Stimulated activated CD4-positive, alpha-beta T cell treated with anti-CD3 and anti-CD28 coated beads, Interleukin-12 subunit alpha, Interleukin-12 subunit beta, amount 100 ng/mL, for 4 hours (primary cell): Measurements from ENCODE around the gene KDM6A.
"Not testable (repeated sequence)": the region's sequence is repeated elsewhere in the genome, so short reads cannot be mapped to it uniquely, and the experiment has no call there.

Source experiments
- DNase-seq: peaks from one replicate; pipeline ENCODE4 v3.0.0-alpha.2; 2020

Gene KDM6A

DNA sequence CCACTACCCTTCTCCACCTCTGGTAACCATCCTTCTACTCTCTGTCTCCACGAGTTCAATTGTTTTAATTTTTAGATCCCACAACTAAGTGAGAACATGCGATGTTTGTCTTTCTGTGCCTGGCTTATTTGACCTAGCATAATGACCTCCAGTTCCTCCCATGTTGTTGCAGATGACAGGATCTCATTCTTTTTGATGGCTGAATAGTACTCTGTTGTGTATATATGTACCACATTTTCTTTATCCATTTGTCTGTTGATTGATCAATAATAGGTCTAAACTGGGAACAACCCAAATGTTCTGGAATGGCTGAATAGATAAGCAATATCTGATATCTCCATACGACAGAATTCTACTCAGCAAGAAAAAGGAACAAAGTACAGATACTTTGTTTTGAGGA lies 260.5 kb downstream of the KDM6A start:
- no peak for DNase-seq

DNA sequence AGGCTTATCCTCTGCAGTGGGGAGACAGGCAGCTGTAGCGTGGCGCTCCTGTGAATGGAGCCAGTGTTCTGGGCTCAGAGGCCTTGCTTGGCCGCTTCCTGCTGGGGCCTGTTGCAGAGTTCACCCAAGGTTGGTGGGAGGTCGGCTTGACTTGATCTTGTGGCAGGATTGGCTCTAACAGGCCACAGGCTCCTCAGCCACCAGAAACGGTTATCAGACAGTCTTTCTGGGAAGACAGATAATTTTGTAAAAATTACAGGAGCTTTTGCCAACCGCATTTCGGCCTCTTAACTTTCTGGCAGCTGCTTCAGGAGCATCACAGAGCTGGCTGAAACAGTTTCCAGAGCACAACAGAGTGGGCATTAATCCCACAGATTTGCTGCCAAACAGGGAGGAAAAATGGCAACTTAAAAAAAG lies 261.3 kb downstream of the KDM6A start:
- no peak for DNase-seq

DNA sequence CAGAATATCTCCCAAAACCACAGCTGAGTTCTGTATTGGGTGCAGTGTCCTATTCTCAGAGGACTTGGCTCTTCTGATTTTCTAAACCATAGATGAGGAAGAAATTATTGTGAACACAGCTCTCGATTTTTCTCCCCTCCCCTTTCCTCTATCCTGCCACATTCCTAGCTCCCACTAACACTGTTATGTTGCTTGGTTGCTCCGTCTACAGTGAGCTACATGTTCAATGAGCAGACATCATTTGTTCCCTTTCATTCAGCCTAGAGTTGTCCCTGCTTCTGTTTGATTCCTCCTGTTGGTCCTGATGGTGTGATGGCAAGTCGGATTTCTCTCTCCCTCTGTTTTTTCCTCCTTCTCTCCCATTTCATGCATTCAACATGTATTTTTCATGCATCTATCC lies 261.8 kb downstream of the KDM6A start:
- DNase-seq = no peak

GRCh38 chrX:45135391-45136075 lies 262.5 kb downstream of the KDM6A start:
- DNase-seq = not testable (repeated sequence)

GRCh38 chrX:45137531-45137930 lies 264.5 kb downstream of the KDM6A start:
- DNase-seq = no peak

GRCh38 chrX:45138525-45138924 lies 265.5 kb downstream of the KDM6A start:
- no peak for DNase-seq

DNA sequence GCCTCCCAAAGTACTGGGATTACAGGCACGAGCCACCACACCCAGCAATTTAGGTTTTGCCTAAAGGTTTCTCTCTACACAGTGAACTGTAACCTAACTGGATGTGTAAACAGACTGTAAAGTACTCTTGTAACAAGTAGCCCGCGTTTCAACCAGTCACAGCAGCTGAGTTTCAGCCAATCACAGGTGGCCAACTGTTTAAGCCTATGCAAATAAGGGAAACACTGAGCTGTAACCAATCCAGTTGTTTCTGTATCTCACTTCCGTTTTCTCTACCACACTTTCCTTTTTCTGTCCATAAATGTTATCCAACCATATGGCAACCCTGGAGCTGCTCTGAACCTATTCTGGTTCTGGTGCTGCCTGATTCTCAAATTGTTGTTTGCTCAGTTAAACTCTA lies 267.8 kb downstream of the KDM6A start:
- no peak for DNase-seq

- no peak for DNase-seq
Observed at GRCh38 chrX:45142185-45142584, 269.2 kb downstream of the KDM6A start.

DNA sequence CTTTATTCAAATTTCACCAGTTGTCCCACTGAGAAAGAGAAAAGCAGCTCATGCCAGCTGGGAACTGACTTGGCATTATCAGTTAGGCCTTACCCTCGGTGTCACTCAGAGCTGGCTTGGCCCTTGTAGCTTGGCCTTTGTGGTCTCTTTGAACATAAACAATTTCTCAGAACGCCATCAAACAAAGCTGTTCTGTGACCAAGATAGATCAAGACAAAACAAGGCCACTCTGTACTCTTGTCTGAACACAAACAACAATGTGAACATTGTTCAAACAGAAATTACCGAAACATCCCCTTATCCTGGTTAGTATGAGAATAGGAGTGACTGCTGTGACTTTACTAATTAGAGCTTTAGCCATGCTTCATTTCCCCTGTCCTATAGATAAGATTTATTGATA lies 270.5 kb downstream of the KDM6A start:
- no peak for DNase-seq

DNA sequence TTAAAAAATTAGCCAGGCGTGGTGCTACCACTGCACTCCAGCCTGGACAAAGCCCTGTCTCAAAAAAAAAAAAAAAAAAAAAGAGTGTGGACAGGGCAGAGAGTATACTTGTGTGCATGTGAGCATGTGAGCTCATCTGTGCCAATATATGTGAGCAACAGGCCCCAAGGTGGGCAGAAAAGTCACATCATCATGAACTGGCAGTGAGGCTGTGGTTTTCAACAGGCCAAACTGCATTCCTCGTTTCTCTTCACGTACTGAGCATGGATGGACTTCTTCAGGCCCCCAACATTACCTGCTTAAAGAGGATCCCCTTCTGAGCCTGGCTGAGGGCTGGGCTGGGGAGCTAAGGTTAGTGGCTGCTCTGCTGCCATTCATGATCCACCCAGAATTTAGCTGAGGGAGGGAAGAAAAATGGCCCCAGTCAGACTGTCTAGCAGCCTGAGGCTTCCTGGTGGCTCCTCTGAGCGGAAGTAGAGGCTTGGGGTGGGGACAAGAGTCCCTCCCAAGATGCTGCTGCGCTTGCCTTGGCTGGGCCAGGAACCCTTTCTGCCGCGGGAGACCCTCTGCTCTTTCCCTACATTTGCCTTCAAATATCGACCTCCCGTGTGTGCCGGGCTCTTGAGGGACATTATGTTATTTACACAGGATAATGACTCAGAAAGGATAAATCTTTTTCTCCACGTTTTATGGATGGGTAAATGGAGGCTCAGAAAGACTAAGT lies 272.7 kb downstream of the KDM6A start:
- no peak for DNase-seq

- no peak for DNase-seq
Observed at GRCh38 chrX:45150821-45151220, 277.8 kb downstream of the KDM6A start.

- no peak for DNase-seq
Observed at GRCh38 chrX:45154033-45154360, 281.0 kb downstream of the KDM6A start.

- no peak for DNase-seq
Observed at GRCh38 chrX:45154462-45154861, 281.5 kb downstream of the KDM6A start.

DNA sequence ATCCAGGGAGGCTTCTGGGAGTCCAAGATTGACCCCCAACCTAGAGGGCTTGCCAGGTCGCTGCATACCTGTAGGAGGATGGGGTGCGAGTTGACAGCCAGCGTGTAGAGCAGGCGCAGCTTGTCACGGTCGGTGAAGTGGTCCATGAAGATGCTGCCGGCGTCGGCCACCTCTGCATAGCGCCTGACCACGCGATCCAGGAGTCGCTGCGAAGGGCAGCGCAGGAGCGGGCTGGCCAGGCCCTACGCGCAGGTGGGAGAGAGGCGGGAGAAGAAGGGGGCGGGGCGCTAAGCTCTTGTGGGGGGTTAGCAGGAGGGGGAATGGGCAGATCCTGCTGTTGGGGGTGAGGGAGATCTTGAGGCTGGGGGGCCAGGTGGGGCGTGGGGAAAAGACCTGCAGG lies 284.7 kb downstream of the KDM6A start:
- no peak for DNase-seq
